MCF 10A (cell line): ENCODE measurements around the gene SDK2. TPM values are rescaled to one million over a fixed set of nuclear protein-coding genes. Genes with fewer than 3 reads are reported as not detected.

Experiments used
- BruUV-seq: library from RNA; stranded (reverse); fragments of 400-500 nt; replicated peaks from 2 replicates; lab custom pipeline; 2021; lab: Mats Ljungman, UMichigan
- CTCF ChIA-PET: fragments of 300-600 bp; sonication (Branson Sonifier 250); formaldehyde crosslinking; extraction: SDS; loops from one replicate; lab custom pipeline; 2021; ENCODE audit warnings: antibody characterized with exemption, inconsistent platforms; lab: Yijun Ruan, JAX
- POLR2A ChIA-PET: fragments of 300-600, 350-650 bp; sonication (Branson Sonifier 250); formaldehyde crosslinking; extraction: SDS; loops from one replicate; lab custom pipeline; 2020; ENCODE audit warnings: antibody characterized with exemption, inconsistent platforms; lab: Yijun Ruan, JAX
- DNase-seq: peaks from one replicate; pipeline ENCODE4 v3.0.0-alpha.2; 2018; ENCODE audit not compliant: unreplicated experiment
- H3K27ac Mint-ChIP-seq: one replicate; pipeline ENCODE4 v1.8.0; 2022; ENCODE audit warnings: mild to moderate bottlenecking, low read depth, mixed read lengths; ENCODE audit not compliant: unreplicated experiment
- H3K27me3 Mint-ChIP-seq: one replicate; pipeline ENCODE4 v1.8.0; 2022; ENCODE audit warnings: mixed read lengths; ENCODE audit not compliant: insufficient read depth, unreplicated experiment
- H3K36me3 Mint-ChIP-seq: one replicate; pipeline ENCODE4 v1.8.0; 2022; ENCODE audit warnings: mild to moderate bottlenecking, moderate library complexity, mixed read lengths; ENCODE audit not compliant: insufficient read depth, unreplicated experiment
- H3K4me1 Mint-ChIP-seq: one replicate; pipeline ENCODE4 v1.8.0; 2022; ENCODE audit warnings: mixed read lengths; ENCODE audit not compliant: insufficient read depth, unreplicated experiment
- H3K4me3 Mint-ChIP-seq: one replicate; pipeline ENCODE4 v1.8.0; 2022; ENCODE audit warnings: mild to moderate bottlenecking, moderate library complexity, mixed read lengths; ENCODE audit not compliant: unreplicated experiment
- H3K9me3 Mint-ChIP-seq: one replicate; pipeline ENCODE4 v1.8.0; 2022; ENCODE audit warnings: mixed read lengths; ENCODE audit not compliant: unreplicated experiment
- intact Hi-C: fragments of 100-400 bp; cut with micrococcal nuclease; formaldehyde crosslinking; loops from 2 replicates; pipeline ENCODE4 v1.14.1; 2022
- total RNA-seq: library from RNA; stranded (reverse); gene quantifications from 2 replicates; pipeline ENCODE4 v1.2.3, GENCODE V29; 2022
- TF ChIP-seq, protein P1 (sequence below): fragments of 200-600 bp; IDR thresholded peaks from one replicate; pipeline ENCODE4 v1.8.0; 2022; ENCODE audit warnings: antibody characterized with exemption, mild to moderate bottlenecking; ENCODE audit not compliant: unreplicated experiment

The SDK2 gene
- total RNA-seq, 1 experiment from 2014 or later: not detected

DNA sequence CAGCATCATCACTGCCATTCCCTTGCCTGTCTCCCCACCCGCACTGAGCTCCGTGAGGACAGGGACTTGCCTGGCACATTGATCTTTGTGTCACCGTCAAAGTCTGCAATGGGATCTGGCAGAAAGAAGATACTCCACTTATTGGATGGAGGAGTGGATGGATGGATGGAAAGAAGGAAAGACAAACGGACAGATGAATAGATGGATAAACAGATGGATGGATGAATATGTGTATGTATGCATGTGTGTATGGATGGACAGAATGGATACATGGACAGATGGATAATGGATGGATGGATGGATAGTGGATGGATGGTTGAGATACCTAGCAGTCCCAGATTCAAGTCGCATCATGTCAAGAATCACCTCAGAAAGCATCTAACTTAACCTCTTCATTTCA is 99.9 kb downstream of the SDK2 start:
- BruUV-seq: no TSS peak
- Mint-ChIP-seq H3K9me3 (no peaks in the 10 kb centered on the region), H3K4me1 (no peaks in the 10 kb centered on the region), H3K4me3 (no peak overlapping the region), H3K27ac (no peak overlapping the region), H3K36me3 (no peaks in the 10 kb centered on the region), H3K27me3 (peaks cover 43% of the 10 kb centered on the region)
- TF ChIP-seq, protein P1, sequence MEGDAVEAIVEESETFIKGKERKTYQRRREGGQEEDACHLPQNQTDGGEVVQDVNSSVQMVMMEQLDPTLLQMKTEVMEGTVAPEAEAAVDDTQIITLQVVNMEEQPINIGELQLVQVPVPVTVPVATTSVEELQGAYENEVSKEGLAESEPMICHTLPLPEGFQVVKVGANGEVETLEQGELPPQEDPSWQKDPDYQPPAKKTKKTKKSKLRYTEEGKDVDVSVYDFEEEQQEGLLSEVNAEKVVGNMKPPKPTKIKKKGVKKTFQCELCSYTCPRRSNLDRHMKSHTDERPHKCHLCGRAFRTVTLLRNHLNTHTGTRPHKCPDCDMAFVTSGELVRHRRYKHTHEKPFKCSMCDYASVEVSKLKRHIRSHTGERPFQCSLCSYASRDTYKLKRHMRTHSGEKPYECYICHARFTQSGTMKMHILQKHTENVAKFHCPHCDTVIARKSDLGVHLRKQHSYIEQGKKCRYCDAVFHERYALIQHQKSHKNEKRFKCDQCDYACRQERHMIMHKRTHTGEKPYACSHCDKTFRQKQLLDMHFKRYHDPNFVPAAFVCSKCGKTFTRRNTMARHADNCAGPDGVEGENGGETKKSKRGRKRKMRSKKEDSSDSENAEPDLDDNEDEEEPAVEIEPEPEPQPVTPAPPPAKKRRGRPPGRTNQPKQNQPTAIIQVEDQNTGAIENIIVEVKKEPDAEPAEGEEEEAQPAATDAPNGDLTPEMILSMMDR: no peak
- intact Hi-C loops: no loop called here
- DNase-seq: no peak
- POLR2A ChIA-PET: no interaction called here
- CTCF ChIA-PET: interaction anchor here (1.1 kb wide), 1 partner anchor 9 kb away, joined by 3 read pairs; no protein-coding TSS in a partner anchor

- peaks cover 24% of the 10 kb centered on the region for H3K27me3 Mint-ChIP-seq
- DNase-seq: no peak
- no peak overlapping the region for H3K27ac Mint-ChIP-seq
- TF ChIP-seq, protein P1: no peak
- intact Hi-C loops: no loop called here
- no peaks in the 10 kb centered on the region for H3K9me3 Mint-ChIP-seq
- no peaks in the 10 kb centered on the region for H3K36me3 Mint-ChIP-seq
- ChIA-PET CTCF (no interaction called here), POLR2A (interaction anchor here (0.6 kb wide), 1 partner anchor 246 kb away, joined by 3 read pairs; no protein-coding TSS in a partner anchor)
- BruUV-seq: no TSS peak
- no peak overlapping the region for H3K4me3 Mint-ChIP-seq
- H3K4me1 Mint-ChIP-seq: no peaks in the 10 kb centered on the region
Observed at GRCh38 chr17:73542323-73542722, 101.9 kb downstream of the SDK2 start.

GRCh38 chr17:73541561-73541981 is 102.7 kb downstream of the SDK2 start:
- Mint-ChIP-seq H3K9me3 (no peaks in the 10 kb centered on the region), H3K4me1 (no peaks in the 10 kb centered on the region), H3K36me3 (no peaks in the 10 kb centered on the region), H3K27me3 (peaks cover 29% of the 10 kb centered on the region), H3K27ac (no peak overlapping the region), H3K4me3 (no peak overlapping the region)
- CTCF ChIA-PET: no interaction called here
- no TSS peak for BruUV-seq
- DNase-seq: no peak
- intact Hi-C loops: no loop called here
- TF ChIP-seq, protein P1: no peak
- POLR2A ChIA-PET: no interaction called here

DNA sequence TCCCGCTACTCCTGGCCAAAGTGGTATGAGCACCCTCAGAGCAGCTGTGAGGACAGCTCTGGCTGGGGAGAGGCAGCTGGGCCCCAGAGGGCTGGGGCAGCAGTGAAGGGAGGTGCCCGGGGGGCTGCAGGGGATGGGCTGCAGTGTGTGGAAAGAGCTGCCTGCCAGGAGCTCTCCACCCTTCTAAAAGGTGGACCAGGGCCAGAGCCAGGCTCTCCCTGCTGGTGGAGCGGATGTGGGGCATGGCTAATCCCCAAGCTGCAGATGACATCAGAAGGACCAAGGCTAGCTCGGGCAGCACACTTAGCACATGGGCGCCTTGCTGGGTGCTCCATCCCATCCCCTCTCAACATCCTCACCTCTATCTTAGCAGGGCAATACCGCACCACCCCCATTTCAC is 103.1 kb downstream of the SDK2 start:
- CTCF ChIA-PET: no interaction called here
- POLR2A ChIA-PET: interaction anchor here (0.7 kb wide), 1 partner anchor 1404 kb away, joined by 3 read pairs; no protein-coding TSS in a partner anchor
- H3K4me3 Mint-ChIP-seq: no peak overlapping the region
- H3K36me3 Mint-ChIP-seq: no peaks in the 10 kb centered on the region
- H3K9me3 Mint-ChIP-seq: no peaks in the 10 kb centered on the region
- peaks cover 34% of the 10 kb centered on the region for H3K27me3 Mint-ChIP-seq
- no peak for DNase-seq
- BruUV-seq: no TSS peak
- TF ChIP-seq, protein P1: no peak
- no peak overlapping the region for H3K27ac Mint-ChIP-seq
- intact Hi-C loops: no loop called here
- no peaks in the 10 kb centered on the region for H3K4me1 Mint-ChIP-seq
